ENCODE measurements around the gene DNAH8. TPM values are rescaled to one million over a fixed set of nuclear protein-coding genes. Genes with fewer than 3 reads are reported as not detected.

Gene DNAH8
- total RNA-seq, 1 experiment from 2014 or later: not detected

- ChIA-PET RAD21 (ENCODE audit: low non-redundant PET in 1 of 2, low total read pairs in 2 of 2, uncharacterized antibody in 2 of 2, unreplicated experiment in 2 of 2) (no interaction called here), CTCF (no interaction called here), POLR2A (interaction anchor here (0.6 kb wide), 1 partner anchor 176 kb away, joined by 3 read pairs; no protein-coding TSS in a partner anchor)
- no peaks in the 10 kb centered on the region for H3K79me2 ChIP-seq (ENCODE audit: insufficient read depth, low read length)
- peaks cover 14% of the 10 kb centered on the region for H3K27me3 ChIP-seq (ENCODE audit: insufficient read depth, low read length)
- TF ChIP-seq EZH2phosphoT487 (IDR thresholded peaks at IDR 0.05; ENCODE audit: borderline replicate concordance) (no peak), RAD21 (IDR thresholded peaks at IDR 0.05; ENCODE audit: low read depth) (no peak), YY1 (IDR thresholded peaks at IDR 0.05; ENCODE audit: extremely low read depth, insufficient replicate concordance, low read depth, low read length) (no peak), FOSL1 (IDR thresholded peaks at IDR 0.05; ENCODE audit: low read depth) (no peak), EGR1 (IDR thresholded peaks at IDR 0.05; ENCODE audit: low read depth) (no peak), ZNF274 (IDR thresholded peaks at IDR 0.05; ENCODE audit: low read depth, low read length) (no peak), JUND (IDR thresholded peaks at IDR 0.05) (no peak), SRF (IDR thresholded peaks at IDR 0.05; ENCODE audit: low read depth) (no peak), CTCF (IDR thresholded peaks at IDR 0.05 in 2 of 3, conservative IDR thresholded peaks at IDR 0.05 in 1 of 3; ENCODE audit: borderline replicate concordance in 1 of 3, insufficient read depth in 1 of 3, low read depth in 2 of 3, low read length in 2 of 3) (no peak), MAX (IDR thresholded peaks at IDR 0.05) (no peak), ATF3 (IDR thresholded peaks at IDR 0.05) (no peak), ZFX (IDR thresholded peaks at IDR 0.05) (no peak), REST (IDR thresholded peaks at IDR 0.05; ENCODE audit: low read depth) (no peak), ZBTB33 (IDR thresholded peaks at IDR 0.05; ENCODE audit: extremely low read depth, insufficient replicate concordance, low read length) (no peak), POLR2A (IDR thresholded peaks at IDR 0.05; ENCODE audit: borderline replicate concordance, extremely low read depth, insufficient read depth, insufficient read length) (no peak), SIN3A (IDR thresholded peaks at IDR 0.05; ENCODE audit: low read depth) (no peak)
- ATAC-seq (no peak), DNase-seq (ENCODE audit: low read depth, low spot score) (no peak)
- H3K4me2 ChIP-seq (ENCODE audit: low read length): no peak overlapping the region
- H3K4me1 ChIP-seq (ENCODE audit: control insufficient read depth in 1 of 2, insufficient read depth in 2 of 2, low read length in 2 of 2): no peaks in the 10 kb centered on the region
- intact Hi-C loops (cut with micrococcal nuclease): no loop called here
- no peaks in the 10 kb centered on the region for H3K36me3 ChIP-seq (ENCODE audit: control insufficient read depth in 1 of 2, insufficient read depth in 2 of 2, low read length in 2 of 2)
- H3K9me2 ChIP-seq (ENCODE audit: insufficient read depth): no peaks in the 10 kb centered on the region
- no peak overlapping the region for H3K4me3 ChIP-seq (replicated peaks in 1 of 2; ENCODE audit: low read depth in 1 of 2, low read length in 2 of 2)
- no TSS peak for BruUV-seq (replicated peaks)
- no peaks in the 10 kb centered on the region for H4K20me1 ChIP-seq (ENCODE audit: insufficient read depth)
- no peaks in the 10 kb centered on the region for H3K9me3 ChIP-seq (ENCODE audit: control insufficient read depth in 1 of 2, insufficient read depth in 1 of 2, low read depth in 1 of 2, low read length in 2 of 2)
- H3K27ac ChIP-seq (ENCODE audit: low read depth, low read length): no peak overlapping the region
- H3K9ac ChIP-seq (ENCODE audit: low read length): no peak overlapping the region
- H2AFZ ChIP-seq (ENCODE audit: low read depth, low read length, poor library complexity, severe bottlenecking): no peak overlapping the region
These were observed 332.6 kb downstream of the DNAH8 start for GRCh38 chr6:39047434-39048327.
